Fibroblast of lung (primary cell): ENCODE results near the gene RNF123.

Experiments used
- CTCF ChIP-seq, 2 donors: IDR thresholded peaks in 1 of 2; conservative IDR thresholded peaks in 1 of 2; 1 replicate in 1 of 2; 2 replicates in 1 of 2; pipeline ENCODE4 v1.5.1; 2011 to 2012; ENCODE audit warnings: low read length in 2 of 2, control low read depth in 1 of 2, inconsistent platforms in 1 of 2, low read depth in 1 of 2, mild to moderate bottlenecking in 1 of 2
- EZH2 ChIP-seq: IDR thresholded peaks from 2 replicates; pipeline ENCODE4 v1.5.1; 2012; ENCODE audit warnings: low read length, control low read depth, mild to moderate bottlenecking; ENCODE audit errors: missing control alignments

- TF ChIP-seq CTCF (conservative IDR thresholded peaks at IDR 0.05 in 1 of 2, IDR thresholded peaks at IDR 0.05 in 1 of 2; ENCODE audit: low read depth in 1 of 2, low read length in 2 of 2) = no peak
- no peak for TF ChIP-seq EZH2
Measured at GRCh38 chr3:49706456-49707112, 17.2 kb downstream of the RNF123 start.
